RWPE2 (cell line): ENCODE results near the gene PSMD11.
A peak's percentile ranks its signal among the peaks of the same experiment; 100 is the strongest.
"Not testable (repeated sequence)": the region's sequence is repeated elsewhere in the genome, so short reads cannot be mapped to it uniquely, and the experiment has no call there.

Source experiments
- ATAC-seq: fragments of 200-7000 bp; cut with Tn5 transposase; 3 replicates; pipeline ENCODE4 v1.9.1; 2021; ENCODE audit warnings: low read depth
- DNase-seq: peaks from one replicate; pipeline ENCODE4 v3.0.0-alpha.2; 2020; ENCODE audit warnings: low spot score
- H3K27ac ChIP-seq: fragments of 450-650 bp; 2 replicates; pipeline ENCODE4 v1.5.1; 2017; ENCODE audit warnings: mild to moderate bottlenecking; ENCODE audit not compliant: poor library complexity, severe bottlenecking
- H3K27me3 ChIP-seq: fragments of 250-450 bp; sonication (Bioruptor Pico); 2 replicates; pipeline ENCODE4 v1.5.1; 2021; ENCODE audit warnings: mild to moderate bottlenecking, moderate library complexity; ENCODE audit not compliant: insufficient read depth, poor library complexity, severe bottlenecking
- H3K36me3 ChIP-seq: fragments of 250-450 bp; sonication (Bioruptor Pico); 2 replicates; pipeline ENCODE4 v1.5.1; 2020; ENCODE audit warnings: low read depth, mild to moderate bottlenecking, moderate library complexity
- H3K4me1 ChIP-seq: fragments of 250-450 bp; sonication (Bioruptor Pico); 2 replicates; pipeline ENCODE4 v1.5.1; 2021; ENCODE audit warnings: mild to moderate bottlenecking, moderate library complexity; ENCODE audit not compliant: insufficient read depth, poor library complexity, severe bottlenecking
- H3K4me3 ChIP-seq: fragments of 250-450 bp; sonication (Bioruptor Pico); 2 replicates; pipeline ENCODE4 v1.5.1; 2021; ENCODE audit warnings: mild to moderate bottlenecking, moderate library complexity; ENCODE audit not compliant: severe bottlenecking
- H3K9me3 ChIP-seq: fragments of 250-450 bp; sonication (Bioruptor Pico); 2 replicates; pipeline ENCODE4 v1.5.1; 2021; ENCODE audit warnings: mild to moderate bottlenecking, moderate library complexity; ENCODE audit not compliant: severe bottlenecking
- CTCF ChIP-seq: fragments of 450-650 bp; IDR thresholded peaks from one replicate; pipeline ENCODE4 v1.5.1; 2017; ENCODE audit warnings: mild to moderate bottlenecking, moderate library complexity; ENCODE audit not compliant: poor library complexity, severe bottlenecking

PSMD11 gene

GRCh38 chr17:32520104-32520701 is 75.9 kb downstream of the PSMD11 start:
- Histone ChIP-seq H3K4me3 (no peak overlapping the region), H3K4me1 (peaks cover 7% of the 10 kb centered on the region), H3K27ac (peak overlapping the region; percentile 43), H3K36me3 (no peaks in the 10 kb centered on the region), H3K27me3 (no peaks in the 10 kb centered on the region), H3K9me3 (no peaks in the 10 kb centered on the region)
- no peak for TF ChIP-seq CTCF
- no peak for ATAC-seq
- no peak for DNase-seq

- H3K9me3 ChIP-seq = no peaks in the 10 kb centered on the region
- no peak for DNase-seq
- no peaks in the 10 kb centered on the region for H3K27me3 ChIP-seq
- H3K36me3 ChIP-seq = no peaks in the 10 kb centered on the region
- no peak for TF ChIP-seq CTCF
- H3K4me1 ChIP-seq = peaks cover 7% of the 10 kb centered on the region
- ATAC-seq = no peak
- H3K4me3 ChIP-seq = no peak overlapping the region
- no peak overlapping the region for H3K27ac ChIP-seq
Observed at GRCh38 chr17:32520737-32521404, 76.6 kb downstream of the PSMD11 start.

- H3K4me3 ChIP-seq = no peak overlapping the region
- H3K27me3 ChIP-seq = no peaks in the 10 kb centered on the region
- ATAC-seq = no peak
- no peaks in the 10 kb centered on the region for H3K36me3 ChIP-seq
- no peak for DNase-seq
- no peak for TF ChIP-seq CTCF
- H3K4me1 ChIP-seq = peaks cover 7% of the 10 kb centered on the region
- H3K9me3 ChIP-seq = no peaks in the 10 kb centered on the region
- H3K27ac ChIP-seq = no peak overlapping the region
Observed at GRCh38 chr17:32523017-32523680, 78.8 kb downstream of the PSMD11 start.

GRCh38 chr17:32523827-32524552 is 79.7 kb downstream of the PSMD11 start:
- no peak for DNase-seq
- Histone ChIP-seq H3K9me3 (no peaks in the 10 kb centered on the region), H3K36me3 (no peaks in the 10 kb centered on the region), H3K27ac (no peak overlapping the region), H3K27me3 (no peaks in the 10 kb centered on the region), H3K4me3 (no peak overlapping the region), H3K4me1 (peaks cover 7% of the 10 kb centered on the region)
- ATAC-seq = no peak
- no peak for TF ChIP-seq CTCF

GRCh38 chr17:32524553-32524880 is 80.2 kb downstream of the PSMD11 start:
- H3K9me3 ChIP-seq, H3K27me3 ChIP-seq, ATAC-seq, H3K36me3 ChIP-seq, H3K27ac ChIP-seq, H3K4me1 ChIP-seq, DNase-seq, H3K4me3 ChIP-seq: not testable (repeated sequence)
